ENCODE data around the gene GABRB1.

DNA sequence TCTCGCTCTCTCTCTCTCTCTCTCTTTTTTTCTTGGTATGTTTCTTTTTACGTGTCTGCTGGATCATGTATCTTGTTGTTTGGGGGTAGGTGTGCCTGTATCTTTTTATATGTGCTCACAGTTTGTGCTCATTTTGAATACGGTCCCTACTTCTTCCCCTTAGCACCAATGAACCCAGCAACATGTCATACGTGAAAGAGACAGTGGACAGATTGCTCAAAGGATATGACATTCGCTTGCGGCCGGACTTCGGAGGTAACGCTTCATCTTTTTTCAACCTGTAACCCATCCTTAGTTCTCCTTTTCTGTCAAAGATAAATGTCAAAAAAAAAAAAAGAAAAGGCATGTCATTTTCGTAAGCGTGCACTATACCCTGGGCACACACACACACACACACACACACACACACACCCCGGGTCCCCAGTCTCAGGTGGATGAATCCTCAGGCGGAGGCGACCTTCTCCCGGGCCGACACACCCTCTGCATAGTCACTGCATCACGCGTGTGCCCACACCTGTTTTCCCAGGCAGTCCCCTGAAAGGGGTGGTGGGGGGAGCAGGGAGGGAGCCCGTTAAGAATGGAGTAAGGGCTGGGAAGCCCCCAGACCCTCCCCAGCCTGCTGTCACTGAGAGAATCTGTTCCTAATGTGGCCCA is 511 bp downstream of the GABRB1 start:
- TF ChIP-seq, protein P1, sequence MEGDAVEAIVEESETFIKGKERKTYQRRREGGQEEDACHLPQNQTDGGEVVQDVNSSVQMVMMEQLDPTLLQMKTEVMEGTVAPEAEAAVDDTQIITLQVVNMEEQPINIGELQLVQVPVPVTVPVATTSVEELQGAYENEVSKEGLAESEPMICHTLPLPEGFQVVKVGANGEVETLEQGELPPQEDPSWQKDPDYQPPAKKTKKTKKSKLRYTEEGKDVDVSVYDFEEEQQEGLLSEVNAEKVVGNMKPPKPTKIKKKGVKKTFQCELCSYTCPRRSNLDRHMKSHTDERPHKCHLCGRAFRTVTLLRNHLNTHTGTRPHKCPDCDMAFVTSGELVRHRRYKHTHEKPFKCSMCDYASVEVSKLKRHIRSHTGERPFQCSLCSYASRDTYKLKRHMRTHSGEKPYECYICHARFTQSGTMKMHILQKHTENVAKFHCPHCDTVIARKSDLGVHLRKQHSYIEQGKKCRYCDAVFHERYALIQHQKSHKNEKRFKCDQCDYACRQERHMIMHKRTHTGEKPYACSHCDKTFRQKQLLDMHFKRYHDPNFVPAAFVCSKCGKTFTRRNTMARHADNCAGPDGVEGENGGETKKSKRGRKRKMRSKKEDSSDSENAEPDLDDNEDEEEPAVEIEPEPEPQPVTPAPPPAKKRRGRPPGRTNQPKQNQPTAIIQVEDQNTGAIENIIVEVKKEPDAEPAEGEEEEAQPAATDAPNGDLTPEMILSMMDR (IDR thresholded peaks at IDR 0.05): no peak
- TF ChIP-seq POLR2A (IDR thresholded peaks at IDR 0.05): no peak
- TF ChIP-seq POLR2AphosphoS5 (IDR thresholded peaks at IDR 0.05): no peak

All from prostate gland (tissue), 2 donors.